ENCODE data around the gene FANCB.

- TF ChIP-seq CTCF (IDR thresholded peaks at IDR 0.05; ENCODE audit: insufficient read depth, low read length) (no peak), POLR2AphosphoS5 (IDR thresholded peaks at IDR 0.05; ENCODE audit: low read depth) (no peak), SPI1 (IDR thresholded peaks at IDR 0.05; ENCODE audit: borderline replicate concordance, low read depth) (no peak), GABPA (IDR thresholded peaks at IDR 0.05; ENCODE audit: low read depth) (no peak)
- TF ChIP-seq, protein P1, sequence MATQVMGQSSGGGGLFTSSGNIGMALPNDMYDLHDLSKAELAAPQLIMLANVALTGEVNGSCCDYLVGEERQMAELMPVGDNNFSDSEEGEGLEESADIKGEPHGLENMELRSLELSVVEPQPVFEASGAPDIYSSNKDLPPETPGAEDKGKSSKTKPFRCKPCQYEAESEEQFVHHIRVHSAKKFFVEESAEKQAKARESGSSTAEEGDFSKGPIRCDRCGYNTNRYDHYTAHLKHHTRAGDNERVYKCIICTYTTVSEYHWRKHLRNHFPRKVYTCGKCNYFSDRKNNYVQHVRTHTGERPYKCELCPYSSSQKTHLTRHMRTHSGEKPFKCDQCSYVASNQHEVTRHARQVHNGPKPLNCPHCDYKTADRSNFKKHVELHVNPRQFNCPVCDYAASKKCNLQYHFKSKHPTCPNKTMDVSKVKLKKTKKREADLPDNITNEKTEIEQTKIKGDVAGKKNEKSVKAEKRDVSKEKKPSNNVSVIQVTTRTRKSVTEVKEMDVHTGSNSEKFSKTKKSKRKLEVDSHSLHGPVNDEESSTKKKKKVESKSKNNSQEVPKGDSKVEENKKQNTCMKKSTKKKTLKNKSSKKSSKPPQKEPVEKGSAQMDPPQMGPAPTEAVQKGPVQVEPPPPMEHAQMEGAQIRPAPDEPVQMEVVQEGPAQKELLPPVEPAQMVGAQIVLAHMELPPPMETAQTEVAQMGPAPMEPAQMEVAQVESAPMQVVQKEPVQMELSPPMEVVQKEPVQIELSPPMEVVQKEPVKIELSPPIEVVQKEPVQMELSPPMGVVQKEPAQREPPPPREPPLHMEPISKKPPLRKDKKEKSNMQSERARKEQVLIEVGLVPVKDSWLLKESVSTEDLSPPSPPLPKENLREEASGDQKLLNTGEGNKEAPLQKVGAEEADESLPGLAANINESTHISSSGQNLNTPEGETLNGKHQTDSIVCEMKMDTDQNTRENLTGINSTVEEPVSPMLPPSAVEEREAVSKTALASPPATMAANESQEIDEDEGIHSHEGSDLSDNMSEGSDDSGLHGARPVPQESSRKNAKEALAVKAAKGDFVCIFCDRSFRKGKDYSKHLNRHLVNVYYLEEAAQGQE (IDR thresholded peaks at IDR 0.05; ENCODE audit: insufficient replicate concordance, low read depth), result no peak
Observed at GRCh38 chrX:14915596-14915995, 42.7 kb upstream of the FANCB start.
